Stimulated activated CD4-positive, alpha-beta T cell treated with anti-CD3 and anti-CD28 coated beads, Interleukin-2, amount 100 ng/mL, for 4 hours (primary cell): ENCODE measurements around the gene AHRR.

Experiments used
- DNase-seq: peaks from one replicate; pipeline ENCODE4 v3.0.0-alpha.2; 2020; ENCODE audit warnings: low read depth

Gene AHRR

DNA sequence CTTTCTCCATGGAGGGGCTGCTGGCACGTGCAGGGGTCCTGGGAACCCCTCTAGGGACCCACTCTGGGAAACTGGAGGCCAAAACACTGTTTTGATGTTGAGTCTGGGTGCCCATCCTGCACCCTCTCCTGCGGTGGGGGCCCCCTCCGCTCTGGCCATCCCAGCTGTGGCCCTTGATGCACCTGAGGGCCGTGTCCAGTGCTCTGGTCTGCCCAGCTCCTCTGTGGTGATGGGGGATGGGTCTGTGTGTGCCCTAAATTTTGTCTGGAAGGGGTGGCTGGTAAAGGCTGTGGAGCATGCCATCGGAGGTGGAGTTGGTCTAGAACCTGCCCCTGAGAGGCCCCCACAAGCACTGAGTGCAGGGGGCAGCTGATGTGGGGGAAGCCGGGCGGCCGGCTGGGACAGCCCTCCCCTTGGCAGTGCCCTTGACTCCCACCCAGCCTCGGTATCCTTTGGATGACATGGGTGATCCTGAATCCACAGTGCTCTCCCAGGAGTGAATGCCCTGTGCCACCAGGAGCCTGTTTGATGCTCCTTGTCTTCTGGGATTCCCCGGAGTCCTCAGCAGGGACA, 26.3 kb downstream of the AHRR start:
- no peak for DNase-seq

DNA sequence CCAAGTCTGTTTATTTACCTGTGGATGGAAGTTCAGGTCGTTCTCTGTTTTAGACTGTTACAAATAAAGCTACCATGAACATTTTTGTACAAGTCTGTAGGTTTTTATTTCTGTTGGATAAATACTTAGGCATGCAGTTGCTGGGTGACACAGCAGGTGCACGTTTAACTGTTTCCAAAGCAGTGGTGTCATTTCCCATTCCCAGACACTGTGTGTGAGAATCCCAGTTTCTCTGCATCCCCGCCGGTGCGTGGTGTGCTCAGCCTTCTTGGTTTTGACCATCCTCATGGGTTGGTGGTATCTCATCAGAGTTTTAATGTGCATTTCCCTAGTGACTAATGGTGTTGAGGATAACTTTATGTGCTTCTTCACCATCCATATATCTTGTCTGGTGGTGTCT, 27.2 kb downstream of the AHRR start:
- DNase-seq = no peak

DNA sequence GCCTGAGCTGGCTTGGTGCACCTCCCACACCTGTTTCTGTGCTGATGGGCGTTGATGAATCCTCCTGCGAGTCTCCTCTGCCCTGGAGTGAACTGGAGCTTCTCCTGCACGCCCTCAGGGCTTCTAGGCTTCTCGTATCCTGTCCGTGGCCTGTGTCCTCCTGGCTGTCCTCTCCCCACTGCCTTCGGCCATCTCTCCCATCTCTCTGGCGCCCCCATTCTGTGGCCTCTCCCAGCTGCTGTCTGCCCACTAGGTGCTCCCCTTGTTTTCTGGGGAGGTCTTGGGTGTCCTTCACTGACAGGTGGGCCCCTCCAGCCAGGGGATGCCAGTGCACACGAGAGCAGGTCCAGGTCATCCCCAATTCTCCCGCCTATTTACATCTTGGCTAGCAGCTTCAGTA, 28.8 kb downstream of the AHRR start:
- DNase-seq = no peak

DNA sequence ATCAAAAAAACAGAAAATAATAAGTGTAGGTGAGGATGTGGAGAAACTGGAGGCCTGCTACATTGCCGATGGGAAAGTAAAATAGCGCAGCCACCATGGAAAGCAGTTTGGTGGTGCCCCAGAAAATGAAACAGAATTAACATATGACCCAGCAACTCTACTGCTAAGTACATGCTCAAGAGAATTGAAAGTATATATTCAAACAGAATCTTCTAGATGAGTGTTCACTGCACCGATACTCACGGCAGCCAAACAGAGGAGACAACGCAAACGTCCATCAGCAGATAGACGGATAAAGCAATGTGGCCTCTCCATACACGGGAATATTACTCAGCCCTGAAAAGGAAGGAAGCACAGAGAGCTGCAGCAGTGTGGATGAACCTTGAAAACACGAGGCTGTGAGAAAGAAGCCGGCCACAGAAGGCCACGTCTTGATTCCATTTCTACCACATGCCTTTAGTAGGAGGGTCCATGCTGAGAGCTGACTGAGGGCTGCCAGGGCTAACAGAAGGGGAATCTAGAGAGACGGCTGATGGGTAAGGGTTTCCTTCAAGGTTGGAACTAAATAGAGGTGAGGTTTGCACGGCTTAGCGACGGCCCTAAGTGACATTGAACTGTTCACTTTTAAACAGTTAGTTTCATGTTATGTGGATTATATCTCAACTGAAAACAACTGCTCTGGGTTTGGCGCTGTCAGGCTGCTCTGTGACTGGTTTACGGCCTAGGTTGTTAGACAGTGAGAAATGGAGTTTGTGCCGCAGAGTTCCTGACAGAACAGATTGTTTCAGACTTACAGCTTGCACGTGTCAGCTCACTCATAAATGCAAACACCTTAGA, 29.8 kb downstream of the AHRR start:
- DNase-seq = no peak

DNA sequence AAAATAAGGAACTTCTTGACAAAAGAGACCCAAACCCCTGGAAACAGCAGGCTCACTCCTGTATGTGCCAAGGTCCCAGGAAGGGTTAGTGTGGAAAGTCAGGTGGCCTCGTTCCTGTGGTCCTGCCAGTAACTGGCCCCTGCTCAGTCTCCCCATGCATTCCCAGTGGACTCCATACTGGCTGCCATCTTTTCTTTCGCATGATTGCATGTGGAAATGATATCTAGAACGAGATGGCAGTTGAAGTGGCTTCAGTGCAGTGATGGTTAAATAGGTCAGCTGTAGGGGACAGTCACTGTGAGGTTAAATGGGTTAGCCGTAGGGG, 30.4 kb downstream of the AHRR start:
- DNase-seq = no peak

DNA sequence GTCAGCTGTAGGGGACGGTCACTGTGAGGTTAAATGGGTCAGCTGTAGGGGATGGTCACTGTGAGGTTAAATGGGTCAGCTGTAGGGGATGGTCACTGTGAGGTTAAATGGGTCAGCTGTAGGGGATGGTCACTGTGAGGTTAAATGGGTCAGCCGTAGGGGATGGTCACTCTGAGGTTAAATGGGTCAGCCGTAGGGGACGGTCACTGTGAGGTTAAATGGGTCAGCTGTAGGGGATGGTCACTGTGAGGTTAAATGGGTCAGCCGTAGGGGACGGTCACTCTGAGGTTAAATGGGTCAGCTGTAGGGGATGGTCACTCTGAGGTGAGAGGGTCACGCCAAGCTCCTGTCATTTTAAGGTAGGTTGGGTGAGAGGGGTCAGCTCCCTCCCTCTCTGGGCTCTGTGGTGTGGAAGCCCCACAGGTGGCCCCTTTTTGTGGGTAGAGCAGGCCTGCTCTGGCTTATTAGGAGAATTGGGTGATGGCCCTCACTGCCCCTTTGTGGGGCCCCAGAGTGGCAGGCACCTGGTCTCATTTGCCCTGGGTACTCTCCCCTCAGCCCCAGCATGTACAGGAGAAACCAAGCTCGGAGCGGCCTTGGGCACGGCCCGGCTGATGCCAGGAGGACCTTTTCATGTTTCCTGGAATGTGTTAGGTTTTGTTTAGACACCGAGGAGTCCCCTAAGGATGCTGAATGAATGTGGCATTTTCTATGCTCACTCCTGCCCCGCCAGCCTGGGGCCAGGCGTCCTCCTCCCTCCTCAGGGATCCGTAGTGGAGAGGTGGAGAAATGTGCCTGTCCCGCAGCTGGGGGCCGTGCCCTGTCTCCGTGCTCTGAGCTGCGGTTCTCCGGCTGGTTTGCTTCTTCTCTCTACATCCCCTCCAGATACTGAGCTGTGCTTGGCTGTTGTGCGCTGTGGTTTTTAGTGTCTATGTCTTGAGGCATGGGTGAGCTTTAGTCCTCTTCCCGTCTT, 31.4 kb downstream of the AHRR start:
- DNase-seq = no peak

DNA sequence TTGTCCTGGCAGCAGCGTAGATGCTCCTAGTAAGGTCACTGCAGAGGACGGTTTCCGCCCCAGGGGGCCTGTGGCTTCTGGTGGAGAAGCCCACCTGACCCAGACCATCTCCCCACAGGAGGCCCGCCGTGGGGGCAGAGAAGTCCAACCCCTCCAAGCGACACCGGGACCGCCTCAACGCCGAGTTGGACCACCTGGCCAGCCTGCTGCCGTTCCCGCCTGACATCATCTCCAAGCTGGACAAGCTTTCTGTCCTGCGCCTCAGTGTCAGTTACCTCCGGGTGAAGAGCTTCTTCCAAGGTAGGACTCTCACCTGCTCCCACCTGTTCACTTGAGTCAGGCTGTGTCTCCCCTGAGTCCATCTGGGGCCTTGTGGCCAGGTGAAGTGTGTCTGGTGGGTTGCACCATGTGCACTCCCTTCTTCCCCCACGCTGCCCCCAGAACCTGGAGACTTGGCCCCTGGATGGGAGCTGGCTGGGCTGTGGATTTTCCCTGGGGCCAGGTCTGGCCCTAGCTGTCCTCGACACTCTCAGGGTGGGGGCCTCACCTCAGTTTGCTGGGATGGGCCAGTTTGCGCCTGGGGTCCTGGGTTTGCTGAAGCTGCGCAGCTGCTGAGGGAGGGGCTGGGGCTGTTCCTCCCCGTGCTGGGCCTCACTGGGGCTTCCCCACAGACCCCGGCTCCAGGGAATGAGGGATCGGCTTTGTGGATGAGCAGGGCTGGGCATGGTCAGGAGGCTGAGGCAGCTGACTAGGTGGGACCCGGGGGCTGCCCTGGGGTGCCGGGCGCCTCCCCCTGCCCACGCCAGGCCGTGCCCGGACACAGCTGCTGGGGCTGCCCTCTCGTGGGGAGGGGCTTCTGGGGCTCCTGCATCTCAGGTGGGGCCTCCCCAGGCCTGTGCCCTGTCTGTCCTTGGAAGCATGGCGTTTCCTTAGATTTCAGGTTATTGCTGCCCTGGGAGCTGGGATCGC, 32.4 kb downstream of the AHRR start:
- no peak for DNase-seq

- DNase-seq = no peak
Observed at GRCh38 chr5:354581-355378, 33.3 kb downstream of the AHRR start.

GRCh38 chr5:355379-355935, 33.9 kb downstream of the AHRR start:
- DNase-seq = no peak

DNA sequence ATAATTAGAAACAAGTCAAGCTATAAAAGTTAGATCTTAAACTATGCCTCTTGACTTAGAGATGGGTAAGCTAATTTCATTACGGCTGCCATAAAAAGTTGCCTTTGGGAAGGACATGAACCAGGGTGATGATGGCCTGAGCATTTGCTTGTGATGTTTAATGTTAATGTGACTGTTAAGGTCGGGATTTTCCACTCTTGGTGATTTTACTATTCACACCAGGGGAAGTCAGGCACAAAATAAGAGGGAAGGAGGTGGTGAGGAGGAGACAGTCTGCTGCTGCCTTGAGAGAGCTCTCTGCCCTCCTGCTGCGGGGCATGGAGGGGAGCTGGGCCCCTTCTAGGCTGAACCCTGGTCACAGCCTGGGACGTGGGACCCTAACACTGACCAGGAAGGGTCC, 34.4 kb downstream of the AHRR start:
- no peak for DNase-seq

DNA sequence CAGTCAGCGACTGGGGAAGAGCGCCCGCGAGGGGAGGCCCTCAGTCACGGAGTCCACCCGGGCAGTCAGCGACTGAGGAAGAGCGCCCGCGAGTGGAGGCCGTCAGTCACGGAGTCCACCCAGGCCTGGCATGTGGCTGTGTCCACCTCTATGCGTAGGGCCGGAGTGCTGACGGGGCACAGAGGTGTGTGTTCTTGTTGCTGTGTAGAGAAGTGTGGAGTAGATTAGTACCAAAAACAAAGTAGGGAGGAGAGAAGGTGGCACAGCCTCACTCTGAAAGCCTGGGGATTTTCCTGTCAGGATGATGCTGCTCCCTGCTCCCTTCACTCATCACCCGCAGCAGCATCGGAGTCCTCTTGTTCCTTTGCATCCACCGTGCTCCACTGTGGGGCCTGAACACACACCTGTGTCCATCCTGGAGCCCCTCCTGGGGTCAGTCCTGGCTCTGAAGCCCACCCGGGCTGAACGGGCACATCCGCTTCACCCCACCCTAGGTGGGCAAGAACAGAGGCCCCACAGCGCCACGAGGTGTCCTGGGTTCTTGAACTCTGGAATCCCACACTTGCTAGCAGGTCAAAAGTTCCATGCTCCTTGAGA, 37.9 kb downstream of the AHRR start:
- DNase-seq = no peak

- DNase-seq = no peak
Observed at GRCh38 chr5:360257-361027, 38.9 kb downstream of the AHRR start.

DNA sequence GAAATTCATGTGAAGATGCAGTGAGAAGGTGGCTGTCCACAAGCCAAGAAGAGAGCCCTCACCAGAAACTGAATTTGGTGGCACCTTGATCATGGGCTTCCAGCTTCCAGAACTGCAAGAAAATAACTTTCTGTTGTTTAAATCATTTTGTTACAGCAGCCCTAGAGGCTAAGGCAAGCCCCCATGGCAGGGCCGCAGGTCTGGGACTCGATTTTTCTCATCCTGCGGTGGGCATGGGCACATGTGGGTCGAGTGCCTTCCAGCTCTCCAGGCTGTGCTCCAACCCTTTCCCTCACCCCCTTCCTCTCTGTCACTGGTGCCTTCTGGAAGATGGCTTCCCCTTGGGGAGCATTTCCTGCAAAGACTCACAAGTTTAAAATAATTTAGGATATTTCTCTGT, 40.7 kb downstream of the AHRR start:
- no peak for DNase-seq

DNA sequence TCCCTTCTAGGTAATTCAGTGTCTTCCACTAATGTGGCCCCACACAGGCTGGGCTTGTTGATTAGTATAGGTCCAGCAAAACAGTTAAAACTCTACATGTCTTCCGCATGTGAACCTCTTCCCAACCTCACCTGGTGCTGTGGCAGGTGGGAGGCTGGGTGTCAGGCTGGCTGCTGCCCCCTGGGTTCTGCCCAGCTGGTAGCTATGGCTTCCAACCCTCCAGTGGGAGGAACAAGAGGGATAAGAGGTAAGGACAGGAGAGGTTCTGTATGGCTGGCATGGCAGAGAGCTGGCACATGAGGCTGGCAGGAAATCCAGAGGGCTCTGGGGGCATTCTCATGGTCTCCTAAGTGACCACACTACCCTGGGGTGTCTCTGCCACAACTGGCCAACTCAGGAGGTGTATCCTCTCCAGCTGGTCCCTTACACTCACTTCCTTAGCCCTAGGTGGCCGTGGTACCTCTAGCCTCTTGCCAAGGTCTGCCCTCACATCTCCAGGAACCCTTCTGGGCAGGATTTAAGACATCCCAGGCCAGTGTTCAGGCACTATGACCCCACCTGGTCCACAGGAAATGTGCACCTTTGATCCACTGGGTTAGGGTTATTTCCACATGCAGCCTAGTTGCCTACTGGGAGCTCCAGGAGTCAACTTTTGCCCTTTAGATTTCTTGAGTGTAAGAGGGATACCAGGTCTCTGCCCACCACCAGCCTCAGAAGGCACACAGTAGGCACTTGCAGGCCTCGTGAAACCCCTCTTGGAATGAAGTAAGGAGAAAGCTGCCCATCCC, 41.7 kb downstream of the AHRR start:
- no peak for DNase-seq

- no peak for DNase-seq
Observed at GRCh38 chr5:364497-364896, 43.0 kb downstream of the AHRR start.

- DNase-seq = no peak
Observed at GRCh38 chr5:366541-367357, 45.2 kb downstream of the AHRR start.

DNA sequence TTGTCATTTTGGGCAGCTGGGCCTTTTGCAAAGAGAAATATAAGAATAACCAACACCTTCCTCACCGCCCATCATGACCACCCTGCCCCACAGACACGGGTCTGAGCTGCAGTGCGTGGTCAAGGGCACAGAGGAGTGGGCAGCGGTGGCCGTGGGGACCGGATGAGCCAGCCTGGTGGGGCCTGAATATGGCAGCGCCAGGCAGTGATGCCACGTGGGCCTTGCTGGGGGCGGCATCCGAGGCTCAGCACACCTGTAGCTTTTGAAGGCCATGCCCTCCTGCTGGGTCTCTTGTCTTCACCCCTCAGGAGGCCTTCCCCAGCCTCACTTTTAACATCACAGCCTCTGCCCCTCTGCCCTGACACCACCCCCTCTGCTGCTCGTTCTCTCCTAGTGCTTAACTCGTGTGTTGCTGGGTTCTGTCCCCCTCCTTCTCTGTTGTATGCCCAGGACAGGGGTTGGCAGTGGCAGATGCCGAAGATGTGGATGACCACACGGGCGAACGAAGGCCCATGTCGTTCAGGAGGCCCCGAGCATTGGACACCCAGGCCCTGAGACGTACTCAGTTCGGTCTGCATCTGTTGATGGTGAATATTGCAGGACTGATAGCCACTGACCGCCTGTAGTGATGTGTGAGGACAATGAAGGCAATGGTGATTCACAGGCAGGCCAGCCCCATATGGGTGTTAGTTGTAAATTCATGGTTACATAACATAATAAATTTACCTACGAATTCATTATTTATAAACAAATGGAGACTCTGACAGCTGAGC, 46.0 kb downstream of the AHRR start:
- no peak for DNase-seq
